DMS 273 treated with DMSO at 0.1 percent for 48 hours (cell line): Measurements from ENCODE around the gene BRAT1.
"Not testable (repeated sequence)": the region's sequence is repeated elsewhere in the genome, so short reads cannot be mapped to it uniquely, and the experiment has no call there.

Experiments
- DNase-seq: peaks from one replicate; lab custom pipeline; 2025; lab: John Stamatoyannopoulos, UW

Gene BRAT1

DNA sequence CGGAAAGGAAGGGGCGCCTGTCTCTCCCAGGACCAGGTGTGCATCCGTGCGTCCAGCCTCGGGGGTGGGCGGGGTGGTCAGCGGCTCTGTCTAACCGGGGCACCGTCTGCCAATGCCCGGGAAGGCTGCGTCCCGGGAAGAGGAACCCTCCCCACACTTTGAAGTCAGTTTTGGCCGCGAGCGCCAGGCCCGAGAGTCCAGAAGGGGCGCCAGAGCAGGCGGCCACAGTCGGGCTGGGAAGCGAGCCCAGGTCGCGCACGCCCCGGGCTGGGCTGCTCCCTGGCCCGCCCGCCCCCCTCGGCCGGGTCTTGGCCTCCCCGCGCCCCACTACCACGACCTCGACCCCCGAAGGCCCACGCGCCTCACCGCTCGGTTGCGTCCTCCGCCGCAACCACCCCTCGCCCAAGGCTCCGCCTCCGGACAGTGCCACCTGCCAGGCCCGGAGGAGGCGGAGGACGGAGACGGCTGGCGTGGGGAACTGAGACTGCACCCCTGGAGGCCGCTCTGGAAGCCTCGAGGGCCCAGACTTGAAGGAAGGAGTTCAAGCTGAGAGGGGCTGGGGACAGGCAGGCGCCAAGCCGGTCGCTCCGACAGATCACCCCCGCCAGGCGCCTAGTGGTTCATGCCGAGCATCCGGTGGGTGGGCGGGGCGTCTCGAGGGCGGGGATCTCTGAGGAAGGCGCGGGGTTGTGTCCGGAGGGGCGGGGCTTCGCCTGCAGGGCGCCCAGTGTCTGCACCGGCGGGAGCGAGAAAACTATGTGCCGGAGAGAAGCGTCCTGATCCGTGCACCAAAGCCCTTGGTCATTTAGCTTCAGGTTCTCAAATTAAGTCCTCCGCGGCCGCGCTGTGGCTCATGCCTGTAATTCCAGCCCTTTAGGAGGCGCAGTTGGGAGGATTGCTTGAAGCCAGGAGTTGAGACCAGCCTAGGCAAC, at the start of gene BRAT1:
Gene BRAT1, minus strand, starts transcription at position 404 of the 932 bp plus-strand sequence. CDS start 1,093 bp downstream, outside the sequence.
- DNase-seq = peak; percentile 89

DNA sequence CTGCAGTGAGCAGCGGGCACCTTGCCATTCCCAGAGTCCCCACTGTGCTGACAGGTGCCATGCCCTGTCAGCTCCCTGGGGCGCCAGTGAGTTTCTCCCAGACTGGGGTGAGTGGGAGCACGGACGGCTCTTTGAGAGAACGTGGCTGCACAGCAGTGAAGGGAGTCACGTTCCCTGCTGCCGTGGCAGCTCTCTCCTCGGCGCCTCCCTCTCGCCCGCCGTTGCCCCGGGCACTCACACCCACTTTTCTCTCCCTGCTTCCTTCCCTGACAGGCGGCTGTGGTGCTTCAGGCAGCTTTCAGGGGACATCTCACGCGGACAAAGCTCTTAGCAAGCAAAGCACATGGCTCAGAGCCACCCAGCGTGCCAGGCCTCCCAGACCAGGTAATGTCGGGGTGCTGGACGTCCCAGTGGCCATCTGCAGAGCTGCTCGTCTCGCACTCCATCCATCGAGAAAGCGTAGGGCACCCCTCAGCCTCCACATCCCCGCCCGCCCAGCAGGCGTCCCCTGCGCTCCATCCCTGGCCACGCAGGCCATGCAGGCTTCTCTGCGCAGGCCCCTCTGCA, 49.4 kb upstream of the BRAT1 start:
- DNase-seq = no peak

DNA sequence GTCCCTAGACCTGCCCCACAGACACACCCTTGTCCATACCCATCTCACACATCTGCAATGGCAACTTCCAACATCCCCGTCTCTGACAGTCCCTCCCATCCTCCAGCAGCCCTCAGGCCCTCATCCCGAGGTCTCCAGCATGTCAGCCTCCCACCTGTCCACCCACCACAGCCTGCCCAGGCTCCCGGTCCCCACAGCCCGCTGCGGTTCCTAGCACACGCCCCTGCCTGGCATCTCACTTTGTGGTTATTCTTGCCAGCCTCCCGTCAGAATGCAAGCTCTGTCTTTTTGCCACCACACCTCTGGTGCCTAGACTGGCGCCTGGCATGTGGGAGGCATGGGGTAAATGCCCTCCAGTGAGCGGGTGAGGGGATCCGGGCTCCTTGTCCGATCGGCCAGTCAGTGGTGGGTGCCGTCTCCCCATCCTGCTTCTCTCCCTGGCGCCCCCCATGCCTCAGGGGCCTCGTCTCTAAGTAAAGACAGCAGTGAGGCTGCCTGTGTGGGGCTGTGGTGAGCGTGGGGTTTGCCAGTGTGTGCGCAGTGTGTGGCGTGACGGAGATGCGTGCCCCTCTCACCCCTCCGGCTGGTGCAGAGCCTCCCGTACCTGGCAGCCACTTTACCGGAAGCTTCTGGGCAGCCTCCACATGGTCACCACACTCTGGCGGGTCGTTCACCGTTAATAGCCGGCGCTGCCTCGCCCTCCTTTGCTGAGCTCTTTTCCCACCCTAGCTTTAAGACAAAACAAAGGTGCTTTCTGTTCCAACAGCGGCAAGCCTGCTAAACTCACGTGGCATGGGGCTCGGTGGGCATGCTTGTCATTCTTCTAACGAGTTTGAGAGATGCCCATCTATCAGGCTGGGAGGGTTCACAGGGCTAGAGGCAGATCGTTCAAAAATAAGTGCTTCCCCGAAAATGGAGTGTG, 48.0 kb upstream of the BRAT1 start:
- DNase-seq = no peak

DNA sequence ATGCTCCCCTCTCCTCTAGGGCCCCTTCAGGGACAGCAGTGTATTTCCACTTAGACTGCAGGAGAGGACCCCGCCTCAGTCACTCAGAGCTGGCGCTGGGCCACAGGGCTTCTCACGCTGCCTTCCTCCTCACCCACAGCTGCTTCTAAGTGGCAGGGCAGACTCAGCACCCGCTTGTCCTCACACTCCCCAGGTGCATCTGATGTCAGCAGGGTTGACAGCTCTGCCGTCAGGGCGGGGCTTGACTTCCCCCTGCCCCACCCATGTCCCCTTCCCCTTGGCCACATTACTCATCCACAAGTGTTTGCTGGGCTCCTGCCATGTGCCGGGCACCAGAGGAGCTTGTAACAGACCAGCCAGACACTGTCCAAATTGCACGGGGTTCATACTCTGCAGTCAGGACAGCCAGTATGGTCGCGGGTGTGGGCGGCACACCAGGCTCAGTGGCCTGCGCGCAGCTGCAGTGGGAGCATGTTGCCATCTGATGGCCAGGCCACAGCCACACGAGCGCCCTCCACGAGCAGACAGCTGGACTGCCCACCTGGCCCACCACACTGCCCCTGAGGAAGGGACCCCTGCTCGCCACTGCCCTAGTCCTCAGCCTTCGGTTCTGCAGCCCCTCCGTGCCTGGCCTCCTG, 47.2 kb upstream of the BRAT1 start:
- no peak for DNase-seq

DNA sequence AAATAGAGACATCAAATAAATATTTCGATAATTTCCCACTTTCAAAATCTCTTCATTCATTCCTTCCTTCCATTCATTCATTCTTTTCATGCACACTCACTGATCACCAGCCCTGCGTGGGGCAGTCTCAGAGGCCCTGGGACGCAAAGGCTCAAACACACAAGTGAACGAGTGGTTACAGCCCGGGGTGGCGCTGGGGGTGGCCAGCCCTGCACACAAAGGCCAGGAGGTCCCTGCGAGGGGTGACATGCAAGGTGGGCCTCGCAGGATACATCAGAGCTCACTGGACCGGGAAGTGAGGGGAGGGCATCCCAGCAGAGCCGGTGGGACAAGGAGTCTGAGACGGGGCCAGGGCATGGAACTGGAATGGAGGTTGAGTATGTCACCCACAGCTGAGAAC, 46.6 kb upstream of the BRAT1 start:
- no peak for DNase-seq

DNA sequence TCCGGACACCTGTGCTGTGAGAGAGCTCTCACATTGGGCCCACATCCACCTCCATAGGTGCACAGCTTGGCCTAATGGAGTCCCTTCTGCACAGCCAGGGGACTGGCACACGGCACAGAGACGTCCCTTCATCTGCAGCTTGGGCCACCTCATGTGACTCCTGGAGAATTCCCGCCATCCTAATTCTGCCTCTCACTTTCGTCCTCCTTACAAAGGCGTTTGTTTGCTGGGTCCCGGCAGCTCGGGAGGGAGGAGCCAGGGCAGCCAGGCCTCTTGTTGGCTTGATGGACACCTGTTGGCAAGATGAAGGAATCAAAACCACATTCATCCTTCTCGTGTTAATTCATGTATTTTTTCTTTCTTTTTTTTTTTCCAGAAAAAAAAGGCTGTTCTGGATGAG, 45.7 kb upstream of the BRAT1 start:
- no peak for DNase-seq

DNA sequence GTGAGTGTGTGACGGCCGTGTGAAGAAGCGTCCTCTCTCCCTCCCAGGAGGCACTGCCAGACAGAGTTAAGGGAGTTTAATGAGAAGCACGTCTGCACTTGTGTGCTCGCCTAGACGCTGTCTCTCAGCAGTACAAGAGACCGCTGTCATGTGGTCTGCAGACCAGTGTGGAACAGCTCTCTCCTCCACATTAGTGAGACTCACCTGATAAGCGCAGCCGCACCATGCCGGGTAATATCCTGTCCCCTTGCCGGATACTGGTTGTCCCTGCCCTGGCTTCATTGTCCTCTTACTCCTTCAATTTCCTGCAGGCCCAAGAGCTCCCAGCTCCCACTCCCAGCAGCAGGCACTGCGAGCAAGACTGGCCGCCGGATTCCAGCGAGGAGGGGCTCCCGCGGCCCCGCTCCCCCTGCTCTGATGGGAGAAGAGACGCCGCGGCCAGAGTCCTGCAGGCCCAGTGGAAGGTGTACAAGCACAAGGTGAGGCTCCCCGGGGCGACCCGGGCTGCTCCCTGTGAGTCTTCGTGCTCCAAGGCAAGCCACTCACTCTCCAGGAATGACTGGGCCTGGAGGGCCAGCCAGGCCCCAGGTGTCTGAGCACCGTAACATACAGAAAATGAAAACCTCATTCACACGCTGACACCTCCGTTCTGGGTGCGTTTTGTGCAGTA, 43.0 kb upstream of the BRAT1 start:
- no peak for DNase-seq

DNA sequence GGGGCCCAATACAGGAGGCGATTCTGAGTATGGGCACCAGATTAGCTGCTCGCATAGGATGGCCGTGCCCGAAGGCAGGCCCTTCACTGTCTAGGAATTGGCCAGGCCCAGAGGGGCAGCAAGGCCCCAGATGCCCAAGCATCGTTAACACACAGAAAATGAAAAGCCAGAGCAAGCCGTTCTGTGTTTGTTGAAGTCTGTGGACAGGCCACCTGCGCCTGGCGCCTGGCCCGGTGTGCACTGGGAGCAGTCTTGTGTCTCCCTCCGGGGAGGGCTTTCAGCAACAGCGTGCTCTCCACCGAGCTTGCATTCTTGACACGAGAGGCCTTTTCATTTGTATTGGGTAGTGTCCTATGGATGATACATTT, 41.9 kb upstream of the BRAT1 start:
- no peak for DNase-seq

DNA sequence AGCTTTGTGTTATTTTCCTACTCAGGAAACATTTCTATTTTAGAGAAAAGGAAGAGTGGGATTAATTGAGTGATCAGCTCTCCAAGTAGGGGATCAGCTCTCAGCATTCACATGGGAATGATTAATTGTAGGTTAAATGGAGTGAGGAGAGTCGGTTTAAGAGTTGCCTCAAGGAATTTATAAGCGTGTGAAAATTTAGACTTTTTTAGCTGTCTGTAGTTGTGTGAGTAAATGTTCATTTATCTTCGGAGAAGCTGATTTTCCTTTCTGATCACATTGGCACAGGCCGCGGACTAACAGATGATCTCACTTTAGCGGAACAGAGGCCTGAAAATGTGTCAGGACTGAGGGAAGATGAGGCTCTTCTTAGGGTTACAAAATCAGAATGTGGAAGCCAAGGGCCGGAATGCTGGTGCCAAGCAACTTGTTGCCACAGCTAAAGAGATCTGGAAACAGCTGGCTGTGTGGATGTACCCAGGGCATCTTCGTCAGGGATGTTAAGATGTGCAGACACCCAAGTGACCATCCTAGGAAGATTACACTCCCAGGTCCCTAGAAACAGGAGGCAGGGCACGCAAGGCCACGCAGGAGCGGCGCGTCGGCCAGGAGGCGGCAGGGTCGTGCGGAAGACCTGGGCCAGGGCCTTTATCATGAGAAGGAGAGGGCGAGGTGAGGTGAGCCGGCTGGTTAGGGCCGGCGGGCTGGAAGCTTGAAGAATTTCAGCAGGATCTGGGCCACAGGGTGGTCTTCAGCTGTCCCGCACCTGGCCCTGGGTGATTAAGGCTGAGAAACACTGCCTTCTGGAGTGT, 41.3 kb upstream of the BRAT1 start:
- DNase-seq = no peak

DNA sequence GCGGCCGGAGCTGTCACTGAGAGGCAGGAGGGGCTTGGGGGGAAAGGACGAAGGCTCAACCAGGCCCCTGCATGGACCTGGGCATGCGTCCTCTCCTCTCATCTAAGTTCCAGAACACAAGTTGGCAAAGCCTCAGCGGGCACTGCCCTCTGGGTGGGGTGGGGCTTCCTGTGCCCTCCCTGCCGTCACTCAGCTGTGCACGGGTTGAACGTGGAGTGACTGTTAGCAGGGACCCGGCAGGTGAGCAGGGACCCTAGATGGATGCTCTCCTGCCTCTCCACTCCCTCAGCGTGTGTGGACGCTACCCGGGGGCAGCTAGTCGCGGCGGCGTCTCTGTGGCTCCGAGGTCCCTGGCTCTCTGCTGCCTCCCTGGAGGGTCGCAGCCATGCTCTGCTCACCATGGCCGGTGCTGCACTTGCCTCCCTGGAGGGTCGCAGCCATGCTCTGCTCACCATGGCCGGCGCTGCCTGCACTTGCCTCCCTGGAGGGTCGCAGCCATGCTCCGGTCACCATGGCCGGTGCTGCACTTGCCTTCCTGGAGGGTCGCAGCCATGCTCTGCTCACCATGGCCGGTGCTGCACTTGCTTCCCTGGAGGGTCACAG, 40.0 kb upstream of the BRAT1 start:
- no peak for DNase-seq

DNA sequence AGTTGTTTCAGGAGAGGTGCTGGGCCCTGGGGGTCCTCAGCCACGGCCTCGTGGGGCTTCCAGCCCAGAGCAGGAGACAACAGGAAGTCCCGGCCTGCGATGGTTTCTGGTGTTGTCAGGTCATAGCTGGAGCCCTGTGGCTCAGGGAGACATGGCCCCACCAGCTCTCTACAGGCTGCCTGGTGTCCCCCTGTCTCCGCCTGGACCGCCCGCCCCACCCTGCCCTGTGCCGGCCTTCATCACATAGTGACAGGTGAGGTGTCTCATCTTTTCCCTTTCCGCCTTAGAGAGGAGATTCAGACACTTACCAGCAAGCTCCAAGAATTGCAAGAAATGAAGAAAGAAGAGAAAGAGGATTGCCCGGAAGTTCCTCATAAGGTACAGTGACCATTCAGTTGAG, 39.3 kb upstream of the BRAT1 start:
- no peak for DNase-seq

DNA sequence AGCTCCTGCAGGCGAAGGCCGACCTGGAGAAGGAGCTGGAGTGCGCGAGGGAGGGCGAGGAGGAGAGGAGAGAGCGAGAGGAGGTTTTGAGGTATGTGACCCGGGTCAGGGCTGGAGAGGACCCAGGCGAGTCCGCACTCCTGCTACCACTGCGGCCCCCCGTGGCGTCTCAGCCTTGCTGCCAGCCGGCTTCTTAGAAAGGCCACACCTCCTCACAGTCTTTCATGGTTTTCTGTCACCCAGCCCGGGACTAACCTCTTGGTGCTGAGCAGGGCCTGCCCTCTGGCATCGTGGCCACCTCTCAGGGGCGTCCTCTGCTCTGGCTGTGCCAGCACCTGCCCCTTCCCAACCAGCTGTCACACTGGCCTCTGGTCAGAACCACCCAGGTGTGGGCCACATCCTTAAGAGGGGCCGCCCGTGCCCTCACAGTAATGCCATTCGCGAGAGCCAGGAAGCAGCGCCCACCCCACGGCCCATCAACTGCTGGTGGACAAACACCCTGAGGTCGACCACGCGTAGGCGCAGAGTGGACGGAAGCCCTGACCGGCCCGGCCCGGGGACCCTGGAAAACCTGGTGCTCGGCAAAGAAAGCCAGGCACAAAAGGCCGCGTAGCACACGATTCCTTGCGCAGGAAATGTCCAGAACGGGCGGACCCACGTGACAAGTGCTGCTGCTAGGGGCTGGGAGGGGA, 37.9 kb upstream of the BRAT1 start:
- DNase-seq = no peak

DNA sequence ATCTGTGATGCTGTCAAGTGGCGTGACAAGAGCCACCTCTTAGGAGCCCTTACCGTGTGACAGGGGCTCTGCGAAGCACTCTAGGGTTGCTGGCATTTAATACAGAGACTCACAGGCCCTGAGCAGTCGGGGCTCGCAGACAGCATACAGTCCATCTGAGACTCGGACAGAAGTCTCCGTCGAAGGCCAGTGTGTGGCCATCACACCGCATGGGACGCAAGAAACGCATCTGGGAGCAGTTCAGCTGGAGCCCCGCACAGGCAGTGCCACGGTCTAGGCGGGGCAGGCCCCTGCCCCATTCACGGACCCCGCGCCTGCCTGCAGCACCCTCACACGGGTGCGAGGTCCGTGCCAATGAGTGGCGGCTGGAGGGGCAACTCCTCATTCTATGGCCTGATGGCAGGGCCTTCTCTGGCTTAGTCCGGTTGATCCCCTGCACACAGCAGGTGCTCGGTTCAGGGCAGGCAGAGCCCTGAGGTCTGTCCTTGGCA, 37.1 kb upstream of the BRAT1 start:
- DNase-seq = no peak

DNA sequence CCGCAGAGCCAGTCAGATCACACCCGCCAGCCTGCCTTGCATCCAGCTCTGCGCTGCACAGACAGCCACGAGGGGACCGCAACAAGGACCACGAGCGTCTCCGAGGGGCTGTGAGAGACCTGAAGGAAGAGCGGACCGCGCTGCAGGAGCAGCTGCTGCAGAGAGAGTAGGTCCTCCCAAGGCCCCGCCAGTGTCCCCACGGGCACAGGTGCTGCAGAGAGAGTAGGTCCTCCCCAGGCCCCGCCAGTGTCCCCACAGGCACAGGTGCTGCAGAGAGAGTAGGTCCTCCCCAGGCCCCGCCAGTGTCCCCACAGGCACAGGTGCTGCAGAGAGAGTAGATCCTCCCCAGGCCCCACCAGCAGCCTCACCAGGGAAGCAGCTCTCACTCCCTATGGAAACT, 34.6 kb upstream of the BRAT1 start:
- not testable (repeated sequence) for DNase-seq

DNA sequence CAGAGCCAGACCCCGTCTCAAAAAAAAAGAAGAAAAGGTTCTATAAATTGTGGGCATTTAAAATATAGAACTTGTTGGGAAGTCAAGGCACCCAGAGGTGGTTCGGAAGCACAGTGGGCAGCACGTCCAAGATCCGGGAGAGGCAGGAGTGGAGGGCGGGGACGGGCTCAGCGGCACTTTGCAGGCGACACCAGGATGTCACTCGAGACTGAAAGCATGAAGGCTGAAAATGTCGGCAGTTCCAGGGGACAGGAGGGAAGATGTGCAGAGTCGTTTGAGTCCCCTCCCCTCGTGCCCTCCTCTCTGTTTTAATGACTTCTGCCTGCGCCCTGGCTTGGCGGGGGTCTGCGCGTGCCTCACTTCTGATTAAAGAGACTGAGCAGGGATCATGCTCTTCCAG, 34.0 kb upstream of the BRAT1 start:
- DNase-seq = no peak

DNA sequence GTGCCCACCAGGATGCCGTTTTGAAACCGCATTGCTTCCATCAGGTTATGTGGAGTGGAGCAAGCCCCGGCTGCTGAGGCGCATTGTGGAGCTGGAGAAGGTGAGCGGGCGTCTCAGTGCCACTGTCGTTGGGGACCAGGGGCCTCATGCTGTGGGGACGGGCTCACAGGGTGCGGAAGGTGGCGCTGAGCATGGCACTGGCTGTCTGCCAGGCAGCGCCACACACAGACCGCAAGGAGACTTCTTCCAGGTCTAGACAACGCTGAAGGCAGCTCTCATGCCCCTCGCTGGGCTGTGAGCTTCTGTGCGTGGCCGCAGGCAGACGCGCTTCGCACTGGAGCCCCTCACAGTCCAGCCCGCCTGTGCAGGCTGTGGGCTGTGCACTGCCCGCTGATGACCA, 32.5 kb upstream of the BRAT1 start:
- DNase-seq = no peak

DNA sequence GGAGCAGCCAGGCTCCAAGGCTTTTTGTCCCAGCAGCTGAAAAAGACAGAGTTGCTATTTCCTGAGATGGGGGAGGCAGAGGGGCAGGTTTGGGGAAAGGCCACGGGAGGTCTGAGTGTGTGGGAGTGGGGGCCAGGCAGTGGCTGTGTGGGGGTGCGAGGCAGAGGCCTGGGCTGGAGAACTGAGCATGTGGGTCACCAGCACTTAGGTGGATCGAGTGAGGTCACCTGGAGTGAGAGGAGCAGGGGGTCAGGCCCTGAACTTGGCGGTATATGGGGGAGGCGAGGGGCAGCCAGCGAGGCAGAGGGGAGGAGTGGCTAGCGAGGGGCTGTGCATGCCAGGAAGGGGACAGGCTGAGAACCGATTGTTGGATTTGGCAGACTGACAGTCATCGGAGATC, 31.8 kb upstream of the BRAT1 start:
- no peak for DNase-seq

DNA sequence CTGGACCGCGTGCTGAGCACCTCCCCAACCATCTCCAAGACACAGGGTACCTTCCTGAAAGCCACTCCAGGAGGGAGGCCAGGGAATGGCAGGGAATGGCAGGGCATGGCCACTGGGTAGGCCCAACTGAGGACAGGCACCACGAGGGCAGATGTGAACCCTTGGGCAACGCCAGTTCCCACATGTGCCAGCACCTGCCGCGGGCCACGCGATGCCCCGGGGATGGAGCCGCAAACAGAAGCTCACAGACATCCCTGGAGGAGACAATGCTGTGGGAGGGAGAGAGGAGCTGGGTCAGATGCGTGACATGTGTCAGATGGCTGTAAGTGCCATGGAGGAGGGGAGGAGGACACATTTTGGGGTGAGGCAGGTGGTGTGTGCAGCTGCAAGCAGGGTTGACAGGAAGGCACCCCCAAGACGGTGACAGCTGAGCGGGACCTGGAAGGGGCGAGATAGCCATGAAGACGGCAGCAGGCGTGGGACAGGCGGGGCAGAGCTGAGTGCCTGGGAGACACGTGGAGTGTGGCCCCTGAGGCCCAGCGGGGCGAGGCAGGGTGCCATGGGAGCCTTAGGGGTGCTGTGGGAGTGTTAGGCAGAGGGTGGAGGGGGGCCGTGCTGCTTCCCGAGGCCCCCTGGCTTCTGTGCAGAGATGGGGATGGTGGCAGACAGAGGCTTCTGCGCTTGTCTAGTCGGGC, 31.1 kb upstream of the BRAT1 start:
- DNase-seq = no peak

DNA sequence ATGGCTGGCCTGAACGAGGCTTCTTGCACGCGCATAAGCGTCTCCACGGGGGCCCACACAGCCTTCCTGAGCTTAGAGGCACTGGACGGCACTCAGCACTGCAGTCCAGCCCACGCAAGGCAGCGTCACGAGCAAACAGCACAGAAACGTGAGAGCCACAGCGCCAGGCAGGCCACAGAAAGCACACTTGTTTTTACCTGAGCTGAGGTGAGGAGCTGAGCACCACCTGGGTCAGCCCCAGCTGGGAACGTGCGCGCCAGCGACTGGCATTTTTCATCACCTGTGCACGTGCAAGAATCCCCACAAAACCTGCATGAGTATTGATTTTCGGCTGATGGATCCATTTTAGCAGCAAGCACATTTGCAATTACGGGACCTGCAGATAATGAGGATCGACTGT, 30.1 kb upstream of the BRAT1 start:
- DNase-seq = no peak
